PFSK-1 (cell line): ENCODE measurements around the gene CMIP.

Source experiments
- POLR2AphosphoS5 ChIP-seq: IDR thresholded peaks from 2 replicates; pipeline ENCODE4 v1.6.1; 2012; ENCODE audit warnings: low read depth, mild to moderate bottlenecking, control low read depth, low read length, moderate library complexity
- TF ChIP-seq, protein P1 (sequence below), 2 experiments: IDR thresholded peaks; 2 replicates each; pipeline versions ENCODE4 v1.6.1 to v1.8.0; 2011 to 2012; ENCODE audit warnings: low read depth in 2 of 2, low read length in 2 of 2, control low read depth in 1 of 2, inconsistent platforms in 1 of 2, mild to moderate bottlenecking in 1 of 2, moderate library complexity in 1 of 2; ENCODE audit not compliant: insufficient read depth in 1 of 2

DNA sequence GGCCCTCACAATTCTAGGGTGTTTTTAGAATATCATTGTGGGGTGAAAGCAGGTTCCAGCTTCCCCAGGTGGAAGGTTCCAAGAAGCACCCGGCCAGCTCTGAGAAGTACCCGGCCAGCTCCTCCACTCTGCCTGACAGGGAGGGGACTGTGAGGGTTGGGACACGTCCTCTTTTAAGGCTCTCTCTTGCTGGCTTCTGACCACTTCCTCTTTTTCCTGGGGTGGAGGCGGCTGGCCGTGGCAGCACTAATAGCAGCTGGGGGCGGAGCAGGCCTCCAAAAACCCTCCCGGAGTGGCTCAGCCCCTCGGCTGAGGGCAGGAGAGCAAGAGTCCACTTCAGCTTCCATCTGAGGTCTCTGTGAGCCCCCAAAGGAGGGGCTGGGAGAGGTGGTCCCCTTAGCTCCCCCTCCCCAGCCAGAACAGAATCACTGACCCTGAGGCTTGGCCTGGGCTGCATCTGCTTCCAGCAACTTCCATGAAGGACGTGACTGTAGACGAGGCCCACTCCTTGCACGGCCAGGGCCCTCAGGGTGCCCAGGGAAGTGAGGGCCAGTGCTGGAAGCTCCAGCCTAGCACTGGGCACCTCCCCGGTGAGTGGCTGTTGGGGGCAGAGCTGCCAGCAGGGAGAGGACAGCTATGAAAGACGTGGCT, 307.7 kb downstream of the CMIP start:
- TF ChIP-seq POLR2AphosphoS5 = no peak
- TF ChIP-seq, protein P1, sequence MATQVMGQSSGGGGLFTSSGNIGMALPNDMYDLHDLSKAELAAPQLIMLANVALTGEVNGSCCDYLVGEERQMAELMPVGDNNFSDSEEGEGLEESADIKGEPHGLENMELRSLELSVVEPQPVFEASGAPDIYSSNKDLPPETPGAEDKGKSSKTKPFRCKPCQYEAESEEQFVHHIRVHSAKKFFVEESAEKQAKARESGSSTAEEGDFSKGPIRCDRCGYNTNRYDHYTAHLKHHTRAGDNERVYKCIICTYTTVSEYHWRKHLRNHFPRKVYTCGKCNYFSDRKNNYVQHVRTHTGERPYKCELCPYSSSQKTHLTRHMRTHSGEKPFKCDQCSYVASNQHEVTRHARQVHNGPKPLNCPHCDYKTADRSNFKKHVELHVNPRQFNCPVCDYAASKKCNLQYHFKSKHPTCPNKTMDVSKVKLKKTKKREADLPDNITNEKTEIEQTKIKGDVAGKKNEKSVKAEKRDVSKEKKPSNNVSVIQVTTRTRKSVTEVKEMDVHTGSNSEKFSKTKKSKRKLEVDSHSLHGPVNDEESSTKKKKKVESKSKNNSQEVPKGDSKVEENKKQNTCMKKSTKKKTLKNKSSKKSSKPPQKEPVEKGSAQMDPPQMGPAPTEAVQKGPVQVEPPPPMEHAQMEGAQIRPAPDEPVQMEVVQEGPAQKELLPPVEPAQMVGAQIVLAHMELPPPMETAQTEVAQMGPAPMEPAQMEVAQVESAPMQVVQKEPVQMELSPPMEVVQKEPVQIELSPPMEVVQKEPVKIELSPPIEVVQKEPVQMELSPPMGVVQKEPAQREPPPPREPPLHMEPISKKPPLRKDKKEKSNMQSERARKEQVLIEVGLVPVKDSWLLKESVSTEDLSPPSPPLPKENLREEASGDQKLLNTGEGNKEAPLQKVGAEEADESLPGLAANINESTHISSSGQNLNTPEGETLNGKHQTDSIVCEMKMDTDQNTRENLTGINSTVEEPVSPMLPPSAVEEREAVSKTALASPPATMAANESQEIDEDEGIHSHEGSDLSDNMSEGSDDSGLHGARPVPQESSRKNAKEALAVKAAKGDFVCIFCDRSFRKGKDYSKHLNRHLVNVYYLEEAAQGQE (IDR thresholded peaks at IDR 0.05; ENCODE audit: insufficient read depth in 1 of 2, low read depth in 2 of 2, low read length in 2 of 2) = no peak
